ENCODE measurements around the gene PBRM1. TPM values are rescaled to one million over a fixed set of nuclear protein-coding genes. Genes with fewer than 3 reads are reported as not detected.

Gene PBRM1
- total and polyA plus RNA-seq, 2 donors (not counting 1 experiment from before 2014, with no cell fraction given), result 37.2 to 97.3 TPM

GRCh38 chr3:52693071-52693470 lies 7.4 kb upstream of the PBRM1 start:
- TF ChIP-seq EZH2 (IDR thresholded peaks at IDR 0.05; ENCODE audit: low read length, missing control alignments), result no peak
- TF ChIP-seq, protein P1, sequence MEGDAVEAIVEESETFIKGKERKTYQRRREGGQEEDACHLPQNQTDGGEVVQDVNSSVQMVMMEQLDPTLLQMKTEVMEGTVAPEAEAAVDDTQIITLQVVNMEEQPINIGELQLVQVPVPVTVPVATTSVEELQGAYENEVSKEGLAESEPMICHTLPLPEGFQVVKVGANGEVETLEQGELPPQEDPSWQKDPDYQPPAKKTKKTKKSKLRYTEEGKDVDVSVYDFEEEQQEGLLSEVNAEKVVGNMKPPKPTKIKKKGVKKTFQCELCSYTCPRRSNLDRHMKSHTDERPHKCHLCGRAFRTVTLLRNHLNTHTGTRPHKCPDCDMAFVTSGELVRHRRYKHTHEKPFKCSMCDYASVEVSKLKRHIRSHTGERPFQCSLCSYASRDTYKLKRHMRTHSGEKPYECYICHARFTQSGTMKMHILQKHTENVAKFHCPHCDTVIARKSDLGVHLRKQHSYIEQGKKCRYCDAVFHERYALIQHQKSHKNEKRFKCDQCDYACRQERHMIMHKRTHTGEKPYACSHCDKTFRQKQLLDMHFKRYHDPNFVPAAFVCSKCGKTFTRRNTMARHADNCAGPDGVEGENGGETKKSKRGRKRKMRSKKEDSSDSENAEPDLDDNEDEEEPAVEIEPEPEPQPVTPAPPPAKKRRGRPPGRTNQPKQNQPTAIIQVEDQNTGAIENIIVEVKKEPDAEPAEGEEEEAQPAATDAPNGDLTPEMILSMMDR (conservative IDR thresholded peaks at IDR 0.05 in 1 of 2, IDR thresholded peaks at IDR 0.05 in 1 of 2; ENCODE audit: low read depth in 1 of 2, low read length in 2 of 2), result no peak
- no peaks in the 10 kb centered on the region for H3K27me3 ChIP-seq (ENCODE audit: control insufficient read depth, insufficient read depth, low read length)
- H3K4me1 ChIP-seq (ENCODE audit: control insufficient read depth, extremely low read depth, insufficient read depth, low read length), result no peaks in the 10 kb centered on the region
- no peak overlapping the region for H3K4me3 ChIP-seq (replicated peaks in 1 of 4; ENCODE audit: control extremely low read depth in 1 of 4, insufficient read depth in 1 of 4, low read depth in 3 of 4, low read length in 4 of 4)
- peaks cover 7% of the 10 kb centered on the region for H3K79me2 ChIP-seq (ENCODE audit: control insufficient read depth, insufficient read depth, low read length)
- H3K9ac ChIP-seq (ENCODE audit: insufficient read depth, low read length), result no peak overlapping the region
- H3K4me2 ChIP-seq (ENCODE audit: extremely low read depth, insufficient read depth, low read length), result no peak overlapping the region
- no peaks in the 10 kb centered on the region for H3K9me3 ChIP-seq (ENCODE audit: control insufficient read depth, insufficient read depth, low read depth, low read length)
- no peak overlapping the region for H2AFZ ChIP-seq (ENCODE audit: low read length)
- H3K27ac ChIP-seq (ENCODE audit: insufficient read depth, low read length), result no peak overlapping the region
- DNase-seq (ENCODE audit: low read depth in 2 of 2), result peak in 1 of 2 donors; percentile 57
- H3K36me3 ChIP-seq (ENCODE audit: control insufficient read depth, insufficient read depth, low read length), result peaks cover 27% of the 10 kb centered on the region
- no peaks in the 10 kb centered on the region for H4K20me1 ChIP-seq (ENCODE audit: control insufficient read depth, extremely low read depth, insufficient read depth, low read length)

DNA sequence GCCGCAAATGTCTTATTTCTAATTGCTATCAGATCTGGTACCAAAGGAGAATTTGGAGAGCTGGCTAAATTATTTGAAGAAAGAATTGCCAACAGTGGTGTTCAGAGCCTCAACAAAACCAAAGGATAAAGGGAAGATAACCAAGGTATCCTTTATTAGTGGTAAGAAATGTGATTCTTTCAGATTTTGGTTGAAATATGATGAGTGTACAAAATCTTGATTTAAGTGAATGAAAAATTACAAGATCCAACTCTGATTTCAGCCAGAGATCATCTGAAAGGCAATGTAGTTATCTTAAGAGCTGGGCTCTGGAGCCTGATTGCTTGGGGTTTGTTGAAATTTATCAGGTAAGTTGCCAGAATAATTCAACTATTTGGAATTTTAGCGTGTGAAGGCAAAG lies 4.8 kb upstream of the PBRM1 start:
- no peak for DNase-seq (ENCODE audit: low read depth in 2 of 2)
- Histone ChIP-seq H3K27me3 (ENCODE audit: control insufficient read depth, insufficient read depth, low read length) (no peaks in the 10 kb centered on the region), H3K4me1 (ENCODE audit: control insufficient read depth, extremely low read depth, insufficient read depth, low read length) (peaks cover 5% of the 10 kb centered on the region), H3K4me2 (ENCODE audit: extremely low read depth, insufficient read depth, low read length) (no peak overlapping the region), H3K79me2 (ENCODE audit: control insufficient read depth, insufficient read depth, low read length) (peaks cover 29% of the 10 kb centered on the region), H4K20me1 (ENCODE audit: control insufficient read depth, extremely low read depth, insufficient read depth, low read length) (no peaks in the 10 kb centered on the region), H3K4me3 (replicated peaks in 1 of 4; ENCODE audit: control extremely low read depth in 1 of 4, insufficient read depth in 1 of 4, low read depth in 3 of 4, low read length in 4 of 4) (no peak overlapping the region), H3K9me3 (ENCODE audit: control insufficient read depth, insufficient read depth, low read depth, low read length) (no peaks in the 10 kb centered on the region), H2AFZ (ENCODE audit: low read length) (no peak overlapping the region), H3K9ac (ENCODE audit: insufficient read depth, low read length) (no peak overlapping the region), H3K27ac (ENCODE audit: insufficient read depth, low read length) (no peak overlapping the region), H3K36me3 (ENCODE audit: control insufficient read depth, insufficient read depth, low read length) (peaks cover 20% of the 10 kb centered on the region)
- TF ChIP-seq, protein P1 (conservative IDR thresholded peaks at IDR 0.05 in 1 of 2, IDR thresholded peaks at IDR 0.05 in 1 of 2; ENCODE audit: low read depth in 1 of 2, low read length in 2 of 2), result no peak
- no peak for TF ChIP-seq EZH2 (IDR thresholded peaks at IDR 0.05; ENCODE audit: low read length, missing control alignments)

DNA sequence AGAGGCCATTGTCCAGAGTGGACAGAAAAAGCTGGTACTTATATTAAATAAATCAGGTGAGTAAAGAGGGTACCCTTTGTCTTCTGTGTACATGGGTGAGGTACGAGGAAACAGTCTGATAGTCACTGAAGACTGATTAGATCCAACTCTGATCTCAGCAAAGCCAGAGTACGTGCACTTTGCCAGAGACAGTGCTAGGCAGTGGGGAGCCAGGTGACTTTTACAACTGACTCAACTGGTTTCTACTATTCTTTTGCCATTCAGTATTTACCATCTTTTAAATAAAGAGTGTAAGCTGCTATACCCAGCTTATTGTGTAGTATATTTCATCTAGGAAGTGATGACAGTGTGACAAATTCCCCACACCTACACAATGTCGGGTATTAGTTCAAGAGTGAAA lies 3.4 kb upstream of the PBRM1 start:
- Histone ChIP-seq H3K79me2 (ENCODE audit: control insufficient read depth, insufficient read depth, low read length) (peaks cover 41% of the 10 kb centered on the region), H3K4me1 (ENCODE audit: control insufficient read depth, extremely low read depth, insufficient read depth, low read length) (peaks cover 5% of the 10 kb centered on the region), H3K27me3 (ENCODE audit: control insufficient read depth, insufficient read depth, low read length) (no peaks in the 10 kb centered on the region), H3K4me3 (replicated peaks in 1 of 4; ENCODE audit: control extremely low read depth in 1 of 4, insufficient read depth in 1 of 4, low read depth in 3 of 4, low read length in 4 of 4) (no peak overlapping the region), H3K36me3 (ENCODE audit: control insufficient read depth, insufficient read depth, low read length) (peaks cover 14% of the 10 kb centered on the region), H3K9me3 (ENCODE audit: control insufficient read depth, insufficient read depth, low read depth, low read length) (no peaks in the 10 kb centered on the region), H2AFZ (ENCODE audit: low read length) (no peak overlapping the region), H3K4me2 (ENCODE audit: extremely low read depth, insufficient read depth, low read length) (no peak overlapping the region), H3K9ac (ENCODE audit: insufficient read depth, low read length) (no peak overlapping the region), H4K20me1 (ENCODE audit: control insufficient read depth, extremely low read depth, insufficient read depth, low read length) (no peaks in the 10 kb centered on the region), H3K27ac (ENCODE audit: insufficient read depth, low read length) (no peak overlapping the region)
- TF ChIP-seq, protein P1 (conservative IDR thresholded peaks at IDR 0.05 in 1 of 2, IDR thresholded peaks at IDR 0.05 in 1 of 2; ENCODE audit: low read depth in 1 of 2, low read length in 2 of 2), result no peak
- no peak for TF ChIP-seq EZH2 (IDR thresholded peaks at IDR 0.05; ENCODE audit: low read length, missing control alignments)
- DNase-seq (ENCODE audit: low read depth in 2 of 2), result no peak

Data from fibroblast of lung (primary cell).